K562 (cell line): ENCODE data around the gene TMEM14C. TPM values are rescaled to one million over a fixed set of nuclear protein-coding genes. Genes with fewer than 3 reads are reported as not detected.

Experiments
- CLOCK ChIP-seq: fragments of 250-450 bp; sonication (Bioruptor Pico); IDR thresholded peaks from 2 replicates; pipeline ENCODE4 v1.4.0; 2020; ENCODE audit warnings: mild to moderate bottlenecking, moderate library complexity, borderline replicate concordance
- DNMT1 ChIP-seq: fragments of 450-650 bp; IDR thresholded peaks from 2 replicates; pipeline ENCODE4 v1.6.1; 2016; ENCODE audit warnings: antibody characterized with exemption, mild to moderate bottlenecking
- FOXK2 ChIP-seq, 2 experiments: fragments of 450-650 bp; IDR thresholded peaks in 1 of 2; conservative IDR thresholded peaks in 1 of 2; 2 replicates each; pipeline ENCODE4 v1.6.1; 2016; ENCODE audit warnings: low read depth in 2 of 2, mild to moderate bottlenecking in 1 of 2
- FOXM1 ChIP-seq, 2 experiments: fragments of 450-650 bp in 1 of 2; sonication (generic) in 1 of 2; formaldehyde crosslinking in 1 of 2; IDR thresholded peaks; 2 replicates each; pipeline versions ENCODE4 v1.6.1 to v1.9.0; 2017 to 2022; ENCODE audit warnings: low read depth in 2 of 2, mild to moderate bottlenecking in 2 of 2, missing genetic modification reagents in 1 of 2, moderate library complexity in 1 of 2
- GTF2E2 ChIP-seq: fragments of 200-800 bp; sonication (Bioruptor generic); IDR thresholded peaks from 2 replicates; pipeline ENCODE4 v1.6.1; 2016; ENCODE audit warnings: missing genetic modification characterization, missing compliant biosample characterization
- POLR2AphosphoS5 ChIP-seq: IDR thresholded peaks from 2 replicates; pipeline ENCODE4 v1.6.1; 2011; ENCODE audit warnings: mild to moderate bottlenecking, low read depth, low read length, moderate library complexity; ENCODE audit not compliant: control insufficient read depth, insufficient read depth
- PREB ChIP-seq: sonication (generic); formaldehyde crosslinking; IDR thresholded peaks from 2 replicates; pipeline ENCODE4 v1.8.1; 2023; ENCODE audit warnings: mild to moderate bottlenecking, missing genetic modification reagents
- RAD51 ChIP-seq: fragments of 450-650 bp; IDR thresholded peaks from 2 replicates; pipeline ENCODE4 v1.7.1; 2016; ENCODE audit warnings: low read depth, mild to moderate bottlenecking, borderline replicate concordance
- SRSF1 ChIP-seq: fragments of 200-400 bp; formaldehyde crosslinking; IDR thresholded peaks from 2 replicates; pipeline ENCODE4 v1.6.1; 2017; ENCODE audit warnings: mild to moderate bottlenecking, low read depth, low read length, moderate library complexity
- ZBTB43 ChIP-seq: sonication (generic); formaldehyde crosslinking; IDR thresholded peaks from 2 replicates; pipeline ENCODE4 v1.8.0; 2023; ENCODE audit warnings: mild to moderate bottlenecking, missing genetic modification reagents
- ZKSCAN8 ChIP-seq: fragments of 200-800 bp; sonication (Bioruptor generic); IDR thresholded peaks from 2 replicates; pipeline ENCODE4 v1.6.1; 2016; ENCODE audit warnings: missing genetic modification characterization, missing compliant biosample characterization
- ZNF395 ChIP-seq: fragments of 200-800 bp; sonication (Bioruptor generic); IDR thresholded peaks from 2 replicates; pipeline ENCODE4 v1.6.1; 2017; ENCODE audit warnings: missing genetic modification characterization, missing compliant biosample characterization
- ZNF609 ChIP-seq: sonication (generic); formaldehyde crosslinking; IDR thresholded peaks from 2 replicates; pipeline ENCODE4 v1.8.1; 2023; ENCODE audit warnings: missing genetic modification reagents, mild to moderate bottlenecking, borderline replicate concordance
- ZNF696 ChIP-seq: fragments of 250-450 bp; sonication (Bioruptor Pico); conservative IDR thresholded peaks from 2 replicates; pipeline ENCODE4 v1.4.0; 2020; ENCODE audit warnings: mild to moderate bottlenecking, moderate library complexity
- polyA plus RNA-seq, 8 experiments: library from polyadenylated mRNA; depleted of rRNA in 4 of 8; stranded (reverse) in 5 of 8; unstranded in 3 of 8; fragments of >200 nt; fragmentation: Nextera tagmentation in 2 of 8; fragmentation: Illumina TruSeq in 1 of 8; extraction: Ambion mirVana in 2 of 8; extraction: Trizol in 1 of 8; gene quantifications; 2 replicates each; pipeline versions ENCODE4 v1.2.1 to v1.2.3, GENCODE V29; 2011 to 2014; ENCODE audit warnings: inconsistent platforms in 1 of 8, missing spikeins in 1 of 8
- total RNA-seq, 7 experiments: library from RNA; depleted of rRNA in 6 of 7; stranded (reverse); fragments of >200 nt in 6 of 7; fragmentation: Illumina TruSeq in 2 of 7; extraction: Trizol in 2 of 7; gene quantifications; 2 replicates each; pipeline versions ENCODE4 v1.2.1 to v1.2.3, GENCODE V29; 2011 to 2021; ENCODE audit warnings: low replicate concordance in 1 of 7

Gene TMEM14C
- total and polyA plus RNA-seq, 9 of the 15 experiments (the other 6 are each of a cell fraction or from before 2014, with no cell fraction given), result 151 to 496 (median 263) TPM

- TF ChIP-seq FOXM1 (IDR thresholded peaks at IDR 0.05; ENCODE audit: low read depth) (no peak), FOXM1 (CRISPR knock-in tag; IDR thresholded peaks at IDR 0.05; ENCODE audit: low read depth) (peak; percentile 24; the same call in 1 of the 2 replicates), ZNF395 (CRISPR knock-in tag) (peak; percentile 68; the same call in 1 of the 2 replicates), ZKSCAN8 (no peak), FOXK2 (conservative IDR thresholded peaks at IDR 0.05 in 1 of 2, IDR thresholded peaks at IDR 0.05 in 1 of 2; ENCODE audit: low read depth in 2 of 2) (no peak), CLOCK (CRISPR knock-in tag) (no peak), ZNF609 (no peak), PREB (CRISPR knock-in tag) (no peak), ZNF696 (CRISPR knock-in tag) (0 out of 2 replicates have a peak, but pooled peaks have one; percentile 47), DNMT1 (no peak), ZBTB43 (0 out of 2 replicates have a peak, but pooled peaks have one; percentile 37), RAD51 (no peak), POLR2AphosphoS5 (peak; percentile 13; the same call in 1 of the 2 replicates), SRSF1 (no peak), GTF2E2 (tag) (0 out of 2 replicates have a peak, but pooled peaks have one; percentile 3)
Observed at GRCh38 chr6:10695086-10695657, 27.7 kb upstream of the TMEM14C start (continued).
